WTC11 (cell line): Measurements from ENCODE around the gene PFKP. TPM values are rescaled to one million over a fixed set of nuclear protein-coding genes. Genes with fewer than 3 reads are reported as not detected.

ENCODE experiments used
- ATAC-seq: fragments of 200-7000 bp; cut with Tn5 transposase; 2 replicates; pipeline ENCODE4 v1.10.0; 2021; ENCODE audit warnings: mild to moderate bottlenecking, moderate library complexity
- CTCF ChIA-PET: fragments of 300-600 bp; sonication (Branson Sonifier 250); formaldehyde crosslinking; loops from one replicate; lab custom pipeline; 2021; ENCODE audit warnings: antibody characterized with exemption; lab: Charles Lee
- POLR2A ChIA-PET: fragments of 350-600 bp; sonication (Branson Sonifier 250); formaldehyde crosslinking; loops from one replicate; lab custom pipeline; 2021; ENCODE audit warnings: antibody characterized with exemption; lab: Charles Lee
- DNase-seq: peaks from one replicate; pipeline ENCODE4 v3.0.0; 2021; ENCODE audit warnings: low spot score
- H3K27ac Mint-ChIP-seq: 2 replicates; pipeline ENCODE4 v1.8.0; 2021; ENCODE audit warnings: mixed read lengths
- H3K27me3 Mint-ChIP-seq: 2 replicates; pipeline ENCODE4 v1.8.0; 2021; ENCODE audit warnings: low read depth, mild to moderate bottlenecking, moderate library complexity, mixed read lengths
- H3K36me3 Mint-ChIP-seq: 2 replicates; pipeline ENCODE4 v1.8.0; 2021; ENCODE audit warnings: mixed read lengths
- H3K4me1 Mint-ChIP-seq: 2 replicates; pipeline ENCODE4 v1.8.0; 2022; ENCODE audit warnings: mixed read lengths
- H3K4me3 Mint-ChIP-seq: 2 replicates; pipeline ENCODE4 v1.8.0; 2021; ENCODE audit warnings: mild to moderate bottlenecking, moderate library complexity, mixed read lengths
- H3K9me3 Mint-ChIP-seq: 2 replicates; pipeline ENCODE4 v1.8.0; 2021; ENCODE audit warnings: mixed read lengths
- CBFB ChIP-seq: sonication (generic); formaldehyde crosslinking; IDR thresholded peaks from 2 replicates; pipeline ENCODE4 v1.8.1; 2022; ENCODE audit warnings: mild to moderate bottlenecking, low read depth, missing genetic modification reagents
- ETV6 ChIP-seq: sonication (generic); formaldehyde crosslinking; IDR thresholded peaks from 2 replicates; pipeline ENCODE4 v1.8.1; 2022; ENCODE audit warnings: mild to moderate bottlenecking, missing genetic modification reagents
- FOXJ3 ChIP-seq: sonication (generic); formaldehyde crosslinking; IDR thresholded peaks from 2 replicates; pipeline ENCODE4 v1.9.0; 2021; ENCODE audit warnings: missing genetic modification reagents, mild to moderate bottlenecking, borderline replicate concordance
- FOXK1 ChIP-seq: sonication (generic); formaldehyde crosslinking; IDR thresholded peaks from 2 replicates; pipeline ENCODE4 v1.8.0; 2022; ENCODE audit warnings: mild to moderate bottlenecking, moderate library complexity, missing genetic modification reagents
- MYBL2 ChIP-seq: sonication (generic); formaldehyde crosslinking; IDR thresholded peaks from 2 replicates; pipeline ENCODE4 v1.8.1; 2023; ENCODE audit warnings: mild to moderate bottlenecking, moderate library complexity, missing genetic modification reagents
- NFATC4 ChIP-seq: fragments of 250-450 bp; sonication (Bioruptor Pico); IDR thresholded peaks from 2 replicates; pipeline ENCODE4 v1.9.0; 2021; ENCODE audit warnings: mild to moderate bottlenecking
- NFYB ChIP-seq: sonication (generic); formaldehyde crosslinking; conservative IDR thresholded peaks from 2 replicates; pipeline ENCODE4 v1.8.0; 2022; ENCODE audit warnings: low read depth, missing genetic modification reagents
- NR2C2 ChIP-seq: sonication (generic); formaldehyde crosslinking; IDR thresholded peaks from 2 replicates; pipeline ENCODE4 v1.8.0; 2022; ENCODE audit warnings: mild to moderate bottlenecking, missing genetic modification reagents
- RORB ChIP-seq: fragments of 250-450 bp; sonication (Bioruptor Pico); IDR thresholded peaks from 2 replicates; pipeline ENCODE4 v1.9.0; 2021; ENCODE audit warnings: mild to moderate bottlenecking
- TCF7 ChIP-seq: sonication (generic); formaldehyde crosslinking; IDR thresholded peaks from 2 replicates; pipeline ENCODE4 v1.8.0; 2022; ENCODE audit warnings: mild to moderate bottlenecking, low read depth, missing genetic modification reagents, moderate library complexity
- ZNF138 ChIP-seq: sonication (generic); formaldehyde crosslinking; conservative IDR thresholded peaks from 2 replicates; pipeline ENCODE4 v1.8.1; 2022; ENCODE audit warnings: mild to moderate bottlenecking, moderate library complexity, missing genetic modification reagents
- ZNF396 ChIP-seq: fragments of 250-450 bp; sonication (Bioruptor Pico); IDR thresholded peaks from 2 replicates; pipeline ENCODE4 v1.8.0; 2021; ENCODE audit warnings: mild to moderate bottlenecking, moderate library complexity, borderline replicate concordance
- ZNF423 ChIP-seq: fragments of 250-450 bp; sonication (Bioruptor Pico); IDR thresholded peaks from 2 replicates; pipeline ENCODE4 v2.1.2; 2022; ENCODE audit warnings: mild to moderate bottlenecking, moderate library complexity
- total RNA-seq: library from RNA; stranded (reverse); gene quantifications from 3 replicates; pipeline ENCODE4 v1.2.3, GENCODE V29; 2021
- TF ChIP-seq, protein P1 (sequence below): sonication (generic); formaldehyde crosslinking; IDR thresholded peaks from 2 replicates; pipeline ENCODE4 v1.8.0; 2022; ENCODE audit warnings: missing genetic modification reagents
- TF ChIP-seq, protein P2 (sequence below): sonication (generic); formaldehyde crosslinking; conservative IDR thresholded peaks from 2 replicates; pipeline ENCODE4 v1.8.1; 2023; ENCODE audit warnings: mild to moderate bottlenecking, low read depth, missing genetic modification reagents, moderate library complexity
- TF ChIP-seq, protein P3 (sequence below): sonication (generic); formaldehyde crosslinking; IDR thresholded peaks from 2 replicates; pipeline ENCODE4 v1.8.1; 2023; ENCODE audit warnings: mild to moderate bottlenecking, missing genetic modification reagents, moderate library complexity
- TF ChIP-seq, protein P4 (sequence below): sonication (generic); formaldehyde crosslinking; IDR thresholded peaks from 2 replicates; pipeline ENCODE4 v1.8.0; 2023; ENCODE audit warnings: missing genetic modification reagents, mild to moderate bottlenecking, borderline replicate concordance
- TF ChIP-seq, protein P5 (sequence below): sonication (generic); formaldehyde crosslinking; IDR thresholded peaks from 2 replicates; pipeline ENCODE4 v1.8.1; 2023; ENCODE audit warnings: mild to moderate bottlenecking, moderate library complexity, missing genetic modification reagents
- TF ChIP-seq, protein P6 (sequence below): sonication (generic); formaldehyde crosslinking; IDR thresholded peaks from 2 replicates; pipeline ENCODE4 v1.8.1; 2022; ENCODE audit warnings: low read depth, mild to moderate bottlenecking, moderate library complexity, missing genetic modification reagents, borderline replicate concordance
- TF ChIP-seq, protein P7 (sequence below): sonication (generic); formaldehyde crosslinking; IDR thresholded peaks from 2 replicates; pipeline ENCODE4 v1.8.0; 2023; ENCODE audit warnings: mild to moderate bottlenecking, missing genetic modification reagents

PFKP gene
- total RNA-seq, 1 experiment from 2014 or later: 127 TPM

DNA sequence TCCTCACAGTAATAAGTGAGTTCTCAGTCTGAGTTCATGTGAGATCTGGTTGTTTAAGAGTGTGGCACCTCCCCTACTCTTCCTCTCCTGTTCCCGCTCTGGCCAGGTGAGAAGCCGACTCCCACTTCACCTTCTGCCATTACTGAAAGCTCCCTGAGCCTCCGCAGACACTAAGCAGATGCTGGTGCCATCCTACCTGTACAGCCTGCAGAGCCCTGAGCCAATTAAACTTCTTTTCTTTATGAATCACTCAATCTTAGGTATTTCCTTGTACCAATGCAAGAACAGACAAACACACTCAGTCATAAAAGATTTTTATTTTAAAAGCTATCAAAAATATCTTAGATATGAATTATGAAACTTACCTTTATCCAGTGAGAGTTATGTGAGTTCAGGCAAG is 39.5 kb upstream of the PFKP start (continued):
- TF ChIP-seq, protein P1, sequence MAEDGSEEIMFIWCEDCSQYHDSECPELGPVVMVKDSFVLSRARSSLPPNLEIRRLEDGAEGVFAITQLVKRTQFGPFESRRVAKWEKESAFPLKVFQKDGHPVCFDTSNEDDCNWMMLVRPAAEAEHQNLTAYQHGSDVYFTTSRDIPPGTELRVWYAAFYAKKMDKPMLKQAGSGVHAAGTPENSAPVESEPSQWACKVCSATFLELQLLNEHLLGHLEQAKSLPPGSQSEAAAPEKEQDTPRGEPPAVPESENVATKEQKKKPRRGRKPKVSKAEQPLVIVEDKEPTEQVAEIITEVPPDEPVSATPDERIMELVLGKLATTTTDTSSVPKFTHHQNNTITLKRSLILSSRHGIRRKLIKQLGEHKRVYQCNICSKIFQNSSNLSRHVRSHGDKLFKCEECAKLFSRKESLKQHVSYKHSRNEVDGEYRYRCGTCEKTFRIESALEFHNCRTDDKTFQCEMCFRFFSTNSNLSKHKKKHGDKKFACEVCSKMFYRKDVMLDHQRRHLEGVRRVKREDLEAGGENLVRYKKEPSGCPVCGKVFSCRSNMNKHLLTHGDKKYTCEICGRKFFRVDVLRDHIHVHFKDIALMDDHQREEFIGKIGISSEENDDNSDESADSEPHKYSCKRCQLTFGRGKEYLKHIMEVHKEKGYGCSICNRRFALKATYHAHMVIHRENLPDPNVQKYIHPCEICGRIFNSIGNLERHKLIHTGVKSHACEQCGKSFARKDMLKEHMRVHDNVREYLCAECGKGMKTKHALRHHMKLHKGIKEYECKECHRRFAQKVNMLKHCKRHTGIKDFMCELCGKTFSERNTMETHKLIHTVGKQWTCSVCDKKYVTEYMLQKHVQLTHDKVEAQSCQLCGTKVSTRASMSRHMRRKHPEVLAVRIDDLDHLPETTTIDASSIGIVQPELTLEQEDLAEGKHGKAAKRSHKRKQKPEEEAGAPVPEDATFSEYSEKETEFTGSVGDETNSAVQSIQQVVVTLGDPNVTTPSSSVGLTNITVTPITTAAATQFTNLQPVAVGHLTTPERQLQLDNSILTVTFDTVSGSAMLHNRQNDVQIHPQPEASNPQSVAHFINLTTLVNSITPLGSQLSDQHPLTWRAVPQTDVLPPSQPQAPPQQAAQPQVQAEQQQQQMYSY: no peak
- no peak for TF ChIP-seq FOXK1
- TF ChIP-seq, protein P2, sequence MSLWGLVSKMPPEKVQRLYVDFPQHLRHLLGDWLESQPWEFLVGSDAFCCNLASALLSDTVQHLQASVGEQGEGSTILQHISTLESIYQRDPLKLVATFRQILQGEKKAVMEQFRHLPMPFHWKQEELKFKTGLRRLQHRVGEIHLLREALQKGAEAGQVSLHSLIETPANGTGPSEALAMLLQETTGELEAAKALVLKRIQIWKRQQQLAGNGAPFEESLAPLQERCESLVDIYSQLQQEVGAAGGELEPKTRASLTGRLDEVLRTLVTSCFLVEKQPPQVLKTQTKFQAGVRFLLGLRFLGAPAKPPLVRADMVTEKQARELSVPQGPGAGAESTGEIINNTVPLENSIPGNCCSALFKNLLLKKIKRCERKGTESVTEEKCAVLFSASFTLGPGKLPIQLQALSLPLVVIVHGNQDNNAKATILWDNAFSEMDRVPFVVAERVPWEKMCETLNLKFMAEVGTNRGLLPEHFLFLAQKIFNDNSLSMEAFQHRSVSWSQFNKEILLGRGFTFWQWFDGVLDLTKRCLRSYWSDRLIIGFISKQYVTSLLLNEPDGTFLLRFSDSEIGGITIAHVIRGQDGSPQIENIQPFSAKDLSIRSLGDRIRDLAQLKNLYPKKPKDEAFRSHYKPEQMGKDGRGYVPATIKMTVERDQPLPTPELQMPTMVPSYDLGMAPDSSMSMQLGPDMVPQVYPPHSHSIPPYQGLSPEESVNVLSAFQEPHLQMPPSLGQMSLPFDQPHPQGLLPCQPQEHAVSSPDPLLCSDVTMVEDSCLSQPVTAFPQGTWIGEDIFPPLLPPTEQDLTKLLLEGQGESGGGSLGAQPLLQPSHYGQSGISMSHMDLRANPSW (CRISPR knock-in tag): no peak
- TF ChIP-seq, protein P3, sequence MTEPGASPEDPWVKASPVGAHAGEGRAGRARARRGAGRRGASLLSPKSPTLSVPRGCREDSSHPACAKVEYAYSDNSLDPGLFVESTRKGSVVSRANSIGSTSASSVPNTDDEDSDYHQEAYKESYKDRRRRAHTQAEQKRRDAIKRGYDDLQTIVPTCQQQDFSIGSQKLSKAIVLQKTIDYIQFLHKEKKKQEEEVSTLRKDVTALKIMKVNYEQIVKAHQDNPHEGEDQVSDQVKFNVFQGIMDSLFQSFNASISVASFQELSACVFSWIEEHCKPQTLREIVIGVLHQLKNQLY: no peak
- TF ChIP-seq NR2C2 (CRISPR knock-in tag): no peak
- no peak for TF ChIP-seq NFATC4 (CRISPR knock-in tag)
- no peak for TF ChIP-seq ZNF396
- TF ChIP-seq, protein P4, sequence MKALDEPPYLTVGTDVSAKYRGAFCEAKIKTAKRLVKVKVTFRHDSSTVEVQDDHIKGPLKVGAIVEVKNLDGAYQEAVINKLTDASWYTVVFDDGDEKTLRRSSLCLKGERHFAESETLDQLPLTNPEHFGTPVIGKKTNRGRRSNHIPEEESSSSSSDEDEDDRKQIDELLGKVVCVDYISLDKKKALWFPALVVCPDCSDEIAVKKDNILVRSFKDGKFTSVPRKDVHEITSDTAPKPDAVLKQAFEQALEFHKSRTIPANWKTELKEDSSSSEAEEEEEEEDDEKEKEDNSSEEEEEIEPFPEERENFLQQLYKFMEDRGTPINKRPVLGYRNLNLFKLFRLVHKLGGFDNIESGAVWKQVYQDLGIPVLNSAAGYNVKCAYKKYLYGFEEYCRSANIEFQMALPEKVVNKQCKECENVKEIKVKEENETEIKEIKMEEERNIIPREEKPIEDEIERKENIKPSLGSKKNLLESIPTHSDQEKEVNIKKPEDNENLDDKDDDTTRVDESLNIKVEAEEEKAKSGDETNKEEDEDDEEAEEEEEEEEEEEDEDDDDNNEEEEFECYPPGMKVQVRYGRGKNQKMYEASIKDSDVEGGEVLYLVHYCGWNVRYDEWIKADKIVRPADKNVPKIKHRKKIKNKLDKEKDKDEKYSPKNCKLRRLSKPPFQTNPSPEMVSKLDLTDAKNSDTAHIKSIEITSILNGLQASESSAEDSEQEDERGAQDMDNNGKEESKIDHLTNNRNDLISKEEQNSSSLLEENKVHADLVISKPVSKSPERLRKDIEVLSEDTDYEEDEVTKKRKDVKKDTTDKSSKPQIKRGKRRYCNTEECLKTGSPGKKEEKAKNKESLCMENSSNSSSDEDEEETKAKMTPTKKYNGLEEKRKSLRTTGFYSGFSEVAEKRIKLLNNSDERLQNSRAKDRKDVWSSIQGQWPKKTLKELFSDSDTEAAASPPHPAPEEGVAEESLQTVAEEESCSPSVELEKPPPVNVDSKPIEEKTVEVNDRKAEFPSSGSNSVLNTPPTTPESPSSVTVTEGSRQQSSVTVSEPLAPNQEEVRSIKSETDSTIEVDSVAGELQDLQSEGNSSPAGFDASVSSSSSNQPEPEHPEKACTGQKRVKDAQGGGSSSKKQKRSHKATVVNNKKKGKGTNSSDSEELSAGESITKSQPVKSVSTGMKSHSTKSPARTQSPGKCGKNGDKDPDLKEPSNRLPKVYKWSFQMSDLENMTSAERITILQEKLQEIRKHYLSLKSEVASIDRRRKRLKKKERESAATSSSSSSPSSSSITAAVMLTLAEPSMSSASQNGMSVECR (CRISPR knock-in tag): no peak
- TF ChIP-seq ZNF138 (CRISPR knock-in tag): no peak
- no peak for TF ChIP-seq FOXJ3 (CRISPR knock-in tag)
- TF ChIP-seq CBFB (CRISPR knock-in tag): no peak
- no peak for TF ChIP-seq ETV6 (CRISPR knock-in tag)
- TF ChIP-seq, protein P5, sequence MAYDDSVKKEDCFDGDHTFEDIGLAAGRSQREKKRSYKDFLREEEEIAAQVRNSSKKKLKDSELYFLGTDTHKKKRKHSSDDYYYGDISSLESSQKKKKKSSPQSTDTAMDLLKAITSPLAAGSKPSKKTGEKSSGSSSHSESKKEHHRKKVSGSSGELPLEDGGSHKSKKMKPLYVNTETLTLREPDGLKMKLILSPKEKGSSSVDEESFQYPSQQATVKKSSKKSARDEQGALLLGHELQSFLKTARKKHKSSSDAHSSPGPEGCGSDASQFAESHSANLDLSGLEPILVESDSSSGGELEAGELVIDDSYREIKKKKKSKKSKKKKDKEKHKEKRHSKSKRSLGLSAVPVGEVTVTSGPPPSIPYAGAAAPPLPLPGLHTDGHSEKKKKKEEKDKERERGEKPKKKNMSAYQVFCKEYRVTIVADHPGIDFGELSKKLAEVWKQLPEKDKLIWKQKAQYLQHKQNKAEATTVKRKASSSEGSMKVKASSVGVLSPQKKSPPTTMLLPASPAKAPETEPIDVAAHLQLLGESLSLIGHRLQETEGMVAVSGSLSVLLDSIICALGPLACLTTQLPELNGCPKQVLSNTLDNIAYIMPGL (CRISPR knock-in tag): no peak

DNA sequence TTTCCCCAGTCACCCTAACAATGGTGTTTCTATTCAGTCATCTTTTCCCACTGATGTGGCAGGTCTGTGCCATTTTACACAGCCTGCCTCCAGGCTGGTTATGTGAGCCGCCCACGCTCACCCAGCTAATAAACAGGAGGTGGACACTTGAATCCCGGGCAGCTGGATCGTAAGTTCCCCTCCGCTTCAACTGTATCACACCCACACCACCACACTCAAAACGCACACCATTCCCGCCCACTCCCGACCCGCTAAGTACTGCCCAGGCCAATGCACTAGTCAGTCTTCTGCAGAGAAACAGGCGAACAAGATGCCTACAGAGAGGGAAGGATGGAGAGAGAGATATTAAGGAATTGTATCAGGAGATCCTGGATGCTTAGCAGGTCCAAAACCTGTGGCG is 38.9 kb upstream of the PFKP start:
- H3K4me3 Mint-ChIP-seq: no peak overlapping the region
- no peaks in the 10 kb centered on the region for H3K36me3 Mint-ChIP-seq
- no peak overlapping the region for H3K27ac Mint-ChIP-seq
- ChIA-PET POLR2A (no interaction called here), CTCF (no interaction called here)
- H3K4me1 Mint-ChIP-seq: no peaks in the 10 kb centered on the region
- DNase-seq (no peak), ATAC-seq (no peak)
- no peaks in the 10 kb centered on the region; the same call in 1 of the 2 replicates for H3K27me3 Mint-ChIP-seq
- H3K9me3 Mint-ChIP-seq: peaks cover 10% of the 10 kb centered on the region
- TF ChIP-seq, protein P6, sequence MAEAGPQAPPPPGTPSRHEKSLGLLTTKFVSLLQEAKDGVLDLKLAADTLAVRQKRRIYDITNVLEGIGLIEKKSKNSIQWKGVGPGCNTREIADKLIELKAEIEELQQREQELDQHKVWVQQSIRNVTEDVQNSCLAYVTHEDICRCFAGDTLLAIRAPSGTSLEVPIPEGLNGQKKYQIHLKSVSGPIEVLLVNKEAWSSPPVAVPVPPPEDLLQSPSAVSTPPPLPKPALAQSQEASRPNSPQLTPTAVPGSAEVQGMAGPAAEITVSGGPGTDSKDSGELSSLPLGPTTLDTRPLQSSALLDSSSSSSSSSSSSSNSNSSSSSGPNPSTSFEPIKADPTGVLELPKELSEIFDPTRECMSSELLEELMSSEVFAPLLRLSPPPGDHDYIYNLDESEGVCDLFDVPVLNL (CRISPR knock-in tag): no peak
- TF ChIP-seq RORB (CRISPR knock-in tag) (no peak), ZNF423 (CRISPR knock-in tag) (no peak), ZNF138 (CRISPR knock-in tag) (no peak), MYBL2 (CRISPR knock-in tag) (no peak), TCF7 (CRISPR knock-in tag) (no peak), NFYB (CRISPR knock-in tag) (no peak)
- TF ChIP-seq, protein P7, sequence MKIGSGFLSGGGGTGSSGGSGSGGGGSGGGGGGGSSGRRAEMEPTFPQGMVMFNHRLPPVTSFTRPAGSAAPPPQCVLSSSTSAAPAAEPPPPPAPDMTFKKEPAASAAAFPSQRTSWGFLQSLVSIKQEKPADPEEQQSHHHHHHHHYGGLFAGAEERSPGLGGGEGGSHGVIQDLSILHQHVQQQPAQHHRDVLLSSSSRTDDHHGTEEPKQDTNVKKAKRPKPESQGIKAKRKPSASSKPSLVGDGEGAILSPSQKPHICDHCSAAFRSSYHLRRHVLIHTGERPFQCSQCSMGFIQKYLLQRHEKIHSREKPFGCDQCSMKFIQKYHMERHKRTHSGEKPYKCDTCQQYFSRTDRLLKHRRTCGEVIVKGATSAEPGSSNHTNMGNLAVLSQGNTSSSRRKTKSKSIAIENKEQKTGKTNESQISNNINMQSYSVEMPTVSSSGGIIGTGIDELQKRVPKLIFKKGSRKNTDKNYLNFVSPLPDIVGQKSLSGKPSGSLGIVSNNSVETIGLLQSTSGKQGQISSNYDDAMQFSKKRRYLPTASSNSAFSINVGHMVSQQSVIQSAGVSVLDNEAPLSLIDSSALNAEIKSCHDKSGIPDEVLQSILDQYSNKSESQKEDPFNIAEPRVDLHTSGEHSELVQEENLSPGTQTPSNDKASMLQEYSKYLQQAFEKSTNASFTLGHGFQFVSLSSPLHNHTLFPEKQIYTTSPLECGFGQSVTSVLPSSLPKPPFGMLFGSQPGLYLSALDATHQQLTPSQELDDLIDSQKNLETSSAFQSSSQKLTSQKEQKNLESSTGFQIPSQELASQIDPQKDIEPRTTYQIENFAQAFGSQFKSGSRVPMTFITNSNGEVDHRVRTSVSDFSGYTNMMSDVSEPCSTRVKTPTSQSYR (CRISPR knock-in tag): no peak
